Activated CD8-positive, alpha-beta T cell treated with anti-CD3 and anti-CD28 coated beads for 36 hours (primary cell): ENCODE measurements around the gene IGFN1. TPM values are rescaled to one million over a fixed set of nuclear protein-coding genes. Genes with fewer than 3 reads are reported as not detected.

Source experiments
- ATAC-seq: fragments of 200-7000 bp; cut with Tn5 transposase; one replicate; pipeline ENCODE4 v1.10.0; 2021; ENCODE audit warnings: mild to moderate bottlenecking, moderate library complexity
- CTCF ChIA-PET: fragments of 350-600 bp; sonication (Branson Sonifier 250); formaldehyde crosslinking; loops from one replicate; lab custom pipeline; 2021; ENCODE audit warnings: antibody characterized with exemption; lab: Charles Lee
- POLR2A ChIA-PET: fragments of 350-600 bp; sonication (Branson Sonifier 250); formaldehyde crosslinking; loops from one replicate; lab custom pipeline; 2021; ENCODE audit warnings: antibody characterized with exemption; lab: Charles Lee
- DNase-seq: peaks from one replicate; pipeline ENCODE4 v3.0.0-alpha.2; 2020
- H3K27ac Mint-ChIP-seq: one replicate; pipeline ENCODE4 v1.8.0; 2021; ENCODE audit warnings: mild to moderate bottlenecking, mixed read lengths
- H3K27me3 Mint-ChIP-seq: one replicate; pipeline ENCODE4 v1.8.0; 2021; ENCODE audit warnings: mixed read lengths
- H3K36me3 Mint-ChIP-seq: one replicate; pipeline ENCODE4 v1.8.0; 2021; ENCODE audit warnings: low read depth, mixed read lengths
- H3K4me1 Mint-ChIP-seq: one replicate; pipeline ENCODE4 v1.8.0; 2021; ENCODE audit warnings: low read depth, mixed read lengths
- H3K4me3 Mint-ChIP-seq: one replicate; pipeline ENCODE4 v1.8.0; 2021; ENCODE audit warnings: mild to moderate bottlenecking, moderate library complexity, mixed read lengths
- H3K9me3 Mint-ChIP-seq: one replicate; pipeline ENCODE4 v1.8.0; 2021; ENCODE audit warnings: mixed read lengths
- CTCF ChIP-seq: fragments of 200-600 bp; IDR thresholded peaks from one replicate; pipeline ENCODE4 v1.8.0; 2022; ENCODE audit warnings: antibody characterized with exemption, mild to moderate bottlenecking
- intact Hi-C: fragments of 100-400 bp; cut with micrococcal nuclease; formaldehyde crosslinking; loops from one replicate; pipeline ENCODE4 v1.10.0; 2022
- total RNA-seq, 2 experiments: library from RNA; stranded (reverse); gene quantifications; one replicate each; pipeline ENCODE4 v1.2.3, GENCODE V29; 2021

IGFN1 gene
- total RNA-seq, 2 experiments from 2014 or later = not detected

DNA sequence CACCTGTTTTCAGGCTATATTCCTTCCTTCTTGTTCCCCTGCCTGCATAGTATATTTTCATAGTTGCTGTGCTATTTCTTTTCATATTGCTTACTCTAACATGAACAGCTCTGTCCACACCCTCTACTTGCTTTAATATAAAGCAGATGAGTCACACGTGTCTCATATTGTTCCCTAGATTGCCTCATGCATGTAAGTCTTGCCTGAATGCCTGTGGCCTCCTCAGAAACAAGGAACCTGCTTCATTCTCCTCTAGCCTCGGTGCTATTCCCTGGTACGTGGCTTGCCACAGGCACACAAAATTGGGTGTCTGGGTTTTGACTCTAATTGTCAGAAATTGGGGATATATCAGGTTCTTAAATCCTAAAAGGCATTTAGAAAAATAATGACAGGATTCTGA, 76.2 kb downstream of the IGFN1 start:
- peaks cover 12% of the 10 kb centered on the region for H3K27me3 Mint-ChIP-seq
- no peak for TF ChIP-seq CTCF
- intact Hi-C loops = no loop called here
- POLR2A ChIA-PET = no interaction called here
- DNase-seq = no peak
- ATAC-seq = no peak
- H3K9me3 Mint-ChIP-seq = no peaks in the 10 kb centered on the region
- no peaks in the 10 kb centered on the region for H3K36me3 Mint-ChIP-seq
- no peak overlapping the region for H3K4me3 Mint-ChIP-seq
- no peak overlapping the region for H3K27ac Mint-ChIP-seq
- H3K4me1 Mint-ChIP-seq = no peaks in the 10 kb centered on the region
- CTCF ChIA-PET = no interaction called here

DNA sequence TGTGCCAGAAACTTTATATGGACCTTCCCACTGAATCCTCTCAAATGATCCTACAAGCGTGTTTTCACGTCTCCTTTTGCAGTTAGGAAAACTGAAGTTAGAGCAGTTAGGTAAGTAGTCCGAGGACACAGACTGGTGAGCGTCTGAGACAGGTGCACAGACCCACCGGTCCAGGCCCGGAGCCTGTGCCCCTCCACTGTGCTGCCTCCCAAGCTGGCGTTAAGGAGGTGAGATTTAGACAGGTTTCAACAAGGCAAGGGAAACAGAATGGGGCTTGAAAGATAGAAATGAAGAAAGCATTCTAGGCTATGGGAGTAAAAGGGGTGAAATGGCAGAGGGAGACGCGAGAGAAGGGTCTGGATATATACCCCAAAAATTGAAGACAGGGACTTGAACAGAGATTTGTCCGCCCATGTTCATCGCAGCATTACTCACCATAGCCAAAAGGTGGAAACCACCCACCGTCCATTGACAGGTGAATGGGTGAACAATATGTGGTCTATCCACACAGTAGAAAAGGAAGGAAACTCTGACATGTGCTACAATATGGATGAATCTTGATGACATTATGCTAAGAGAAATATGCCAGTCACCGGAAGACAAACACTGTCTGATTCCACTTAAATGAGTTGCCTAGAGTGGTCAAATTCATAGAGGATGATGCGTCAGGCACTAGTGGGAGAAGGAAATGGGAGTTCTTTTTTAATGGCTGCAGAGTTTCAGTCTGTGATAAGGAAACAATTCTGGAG, 77.0 kb downstream of the IGFN1 start:
- POLR2A ChIA-PET = no interaction called here
- no peak for TF ChIP-seq CTCF
- CTCF ChIA-PET = no interaction called here
- H3K36me3 Mint-ChIP-seq = no peaks in the 10 kb centered on the region
- intact Hi-C loops = no loop called here
- ATAC-seq (no peak), DNase-seq (no peak)
- no peak overlapping the region for H3K4me3 Mint-ChIP-seq
- no peak overlapping the region for H3K27ac Mint-ChIP-seq
- no peaks in the 10 kb centered on the region for H3K4me1 Mint-ChIP-seq
- no peaks in the 10 kb centered on the region for H3K9me3 Mint-ChIP-seq
- peaks cover 12% of the 10 kb centered on the region for H3K27me3 Mint-ChIP-seq

GRCh38 chr1:201268604-201269151, 78.1 kb downstream of the IGFN1 start:
- Mint-ChIP-seq H3K9me3 (no peaks in the 10 kb centered on the region), H3K4me1 (no peaks in the 10 kb centered on the region), H3K36me3 (no peaks in the 10 kb centered on the region), H3K27ac (no peak overlapping the region), H3K27me3 (peaks cover 12% of the 10 kb centered on the region), H3K4me3 (no peak overlapping the region)
- ATAC-seq (no peak), DNase-seq (no peak)
- no peak for TF ChIP-seq CTCF
- ChIA-PET CTCF (no interaction called here), POLR2A (no interaction called here)
- intact Hi-C loops = no loop called here

- ATAC-seq (no peak), DNase-seq (no peak)
- ChIA-PET POLR2A (no interaction called here), CTCF (no interaction called here)
- no peaks in the 10 kb centered on the region for H3K4me1 Mint-ChIP-seq
- no peak overlapping the region for H3K27ac Mint-ChIP-seq
- H3K9me3 Mint-ChIP-seq = no peaks in the 10 kb centered on the region
- H3K36me3 Mint-ChIP-seq = no peaks in the 10 kb centered on the region
- H3K27me3 Mint-ChIP-seq = peaks cover 12% of the 10 kb centered on the region
- no peak for TF ChIP-seq CTCF
- intact Hi-C loops = no loop called here
- no peak overlapping the region for H3K4me3 Mint-ChIP-seq
These were observed 78.7 kb downstream of the IGFN1 start for GRCh38 chr1:201269281-201269680.

GRCh38 chr1:201269900-201270410, 79.3 kb downstream of the IGFN1 start:
- no peaks in the 10 kb centered on the region for H3K4me1 Mint-ChIP-seq
- POLR2A ChIA-PET = no interaction called here
- peaks cover 7% of the 10 kb centered on the region for H3K27me3 Mint-ChIP-seq
- no peaks in the 10 kb centered on the region for H3K9me3 Mint-ChIP-seq
- TF ChIP-seq CTCF = no peak
- no peak overlapping the region for H3K27ac Mint-ChIP-seq
- H3K4me3 Mint-ChIP-seq = no peak overlapping the region
- no peaks in the 10 kb centered on the region for H3K36me3 Mint-ChIP-seq
- intact Hi-C loops = no loop called here
- ATAC-seq (no peak), DNase-seq (no peak)
- CTCF ChIA-PET = no interaction called here
